Dermis blood vessel endothelial cell (primary cell): ENCODE results near the gene TLR4. TPM values are rescaled to one million over a fixed set of nuclear protein-coding genes. Genes with fewer than 3 reads are reported as not detected.
A peak's percentile ranks its signal among the peaks of the same experiment; 100 is the strongest.

Experiments used
- DNase-seq: peaks from one replicate; pipeline ENCODE4 v3.0.0; 2010
- total RNA-seq: library from RNA; depleted of rRNA; stranded (reverse); fragments of >200 nt; gene quantifications from 2 replicates; pipeline ENCODE4 v1.2.3, GENCODE V29; 2014

TLR4 gene
- total RNA-seq, 1 donor from 2014 or later = 184 TPM

GRCh38 chr9:117715411-117715989, 11.3 kb downstream of the TLR4 start:
- peak; percentile 41 for DNase-seq

- peak; percentile 46 for DNase-seq
These were observed 13.9 kb downstream of the TLR4 start for GRCh38 chr9:117718085-117718484.

- DNase-seq = no peak
These were observed 14.5 kb downstream of the TLR4 start for GRCh38 chr9:117718701-117719100.

- DNase-seq = no peak
These were observed 15.1 kb downstream of the TLR4 start for GRCh38 chr9:117719161-117719920.

GRCh38 chr9:117720066-117720465, 15.9 kb downstream of the TLR4 start:
- DNase-seq = no peak

GRCh38 chr9:117720555-117720954, 16.4 kb downstream of the TLR4 start:
- DNase-seq = peak; percentile 7

GRCh38 chr9:117720987-117721386, 16.8 kb downstream of the TLR4 start:
- DNase-seq = no peak

- DNase-seq = no peak
These were observed 18.0 kb downstream of the TLR4 start for GRCh38 chr9:117722108-117722761.

- DNase-seq = no peak
These were observed 19.9 kb downstream of the TLR4 start for GRCh38 chr9:117723986-117724625.

GRCh38 chr9:117725426-117725887, 21.3 kb downstream of the TLR4 start:
- no peak for DNase-seq

- no peak for DNase-seq
These were observed 25.2 kb downstream of the TLR4 start for GRCh38 chr9:117729375-117729774.

GRCh38 chr9:117732494-117732893, 28.3 kb downstream of the TLR4 start:
- DNase-seq = no peak

GRCh38 chr9:117733465-117733864, 29.3 kb downstream of the TLR4 start:
- no peak for DNase-seq

GRCh38 chr9:117734082-117734481, 29.9 kb downstream of the TLR4 start:
- DNase-seq = no peak

GRCh38 chr9:117734523-117735314, 30.5 kb downstream of the TLR4 start:
- no peak for DNase-seq

- DNase-seq = no peak
These were observed 33.6 kb downstream of the TLR4 start for GRCh38 chr9:117737721-117738226.

- no peak for DNase-seq
These were observed 35.0 kb downstream of the TLR4 start for GRCh38 chr9:117739206-117739605.

- DNase-seq = no peak
These were observed 35.6 kb downstream of the TLR4 start for GRCh38 chr9:117739624-117740347.

- no peak for DNase-seq
These were observed 37.9 kb downstream of the TLR4 start for GRCh38 chr9:117742131-117742530.

GRCh38 chr9:117744369-117744768, 40.2 kb downstream of the TLR4 start:
- no peak for DNase-seq

GRCh38 chr9:117744856-117745389, 40.7 kb downstream of the TLR4 start:
- DNase-seq = peak; percentile 32
